ENCODE results near the gene TMC1.
A peak's percentile ranks its signal among the peaks of the same experiment; 100 is the strongest.

Gene TMC1

DNA sequence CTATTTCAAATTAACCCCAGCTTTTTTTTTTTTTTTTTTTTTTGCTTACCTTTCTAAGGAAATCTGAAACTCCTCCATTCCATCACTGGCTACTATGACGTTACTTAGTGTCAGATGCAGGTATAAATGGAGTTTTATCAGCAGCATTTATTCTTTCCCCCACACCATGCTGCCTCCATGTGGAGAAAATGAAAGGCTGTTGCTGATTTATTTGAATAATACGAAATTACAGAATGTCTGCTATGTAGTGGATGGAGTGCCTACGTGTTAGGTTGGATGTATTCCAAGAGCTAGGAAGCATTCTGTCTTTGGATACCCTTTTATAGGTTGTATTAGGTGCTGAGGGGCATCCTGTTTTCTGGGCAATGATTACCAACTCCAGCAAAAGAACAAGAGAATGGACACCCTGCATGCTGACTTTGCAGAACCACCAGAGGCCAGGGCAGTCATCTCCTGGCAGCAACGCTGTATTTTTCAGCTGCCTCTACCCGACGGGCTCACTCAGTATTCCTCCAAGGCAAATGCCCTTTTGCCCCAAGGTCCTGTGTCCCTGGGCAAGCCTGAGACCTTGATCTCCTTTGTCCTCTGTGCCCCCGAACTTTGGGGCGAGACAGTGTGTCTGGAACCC, 232.0 kb downstream of the TMC1 start:
- Histone ChIP-seq H3K27ac (ENCODE audit: low read length) (no peak overlapping the region), H3K27me3 (ENCODE audit: low read depth, low read length) (peaks cover 18% of the 10 kb centered on the region), H4K20me1 (ENCODE audit: insufficient read depth, low read length) (no peaks in the 10 kb centered on the region), H3K36me3 (replicated peaks; ENCODE audit: low read depth, low read length) (no peaks in the 10 kb centered on the region), H3K79me2 (ENCODE audit: low read length) (no peaks in the 10 kb centered on the region), H3K4me3 (ENCODE audit: low read length) (no peak overlapping the region), H3K9ac (ENCODE audit: low read length) (no peak overlapping the region), H3K4me1 (ENCODE audit: low read length) (no peaks in the 10 kb centered on the region), H3K9me3 (ENCODE audit: insufficient read depth, low read length) (no peaks in the 10 kb centered on the region), H2AFZ (ENCODE audit: low read depth, low read length) (no peak overlapping the region), H3K4me2 (ENCODE audit: low read length) (no peak overlapping the region)
- no peak for TF ChIP-seq EZH2phosphoT487 (IDR thresholded peaks at IDR 0.05; ENCODE audit: low read depth)
- TF ChIP-seq, protein P1, sequence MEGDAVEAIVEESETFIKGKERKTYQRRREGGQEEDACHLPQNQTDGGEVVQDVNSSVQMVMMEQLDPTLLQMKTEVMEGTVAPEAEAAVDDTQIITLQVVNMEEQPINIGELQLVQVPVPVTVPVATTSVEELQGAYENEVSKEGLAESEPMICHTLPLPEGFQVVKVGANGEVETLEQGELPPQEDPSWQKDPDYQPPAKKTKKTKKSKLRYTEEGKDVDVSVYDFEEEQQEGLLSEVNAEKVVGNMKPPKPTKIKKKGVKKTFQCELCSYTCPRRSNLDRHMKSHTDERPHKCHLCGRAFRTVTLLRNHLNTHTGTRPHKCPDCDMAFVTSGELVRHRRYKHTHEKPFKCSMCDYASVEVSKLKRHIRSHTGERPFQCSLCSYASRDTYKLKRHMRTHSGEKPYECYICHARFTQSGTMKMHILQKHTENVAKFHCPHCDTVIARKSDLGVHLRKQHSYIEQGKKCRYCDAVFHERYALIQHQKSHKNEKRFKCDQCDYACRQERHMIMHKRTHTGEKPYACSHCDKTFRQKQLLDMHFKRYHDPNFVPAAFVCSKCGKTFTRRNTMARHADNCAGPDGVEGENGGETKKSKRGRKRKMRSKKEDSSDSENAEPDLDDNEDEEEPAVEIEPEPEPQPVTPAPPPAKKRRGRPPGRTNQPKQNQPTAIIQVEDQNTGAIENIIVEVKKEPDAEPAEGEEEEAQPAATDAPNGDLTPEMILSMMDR (IDR thresholded peaks at IDR 0.05; ENCODE audit: low read depth, low read length), result peak; percentile 35

- Histone ChIP-seq H3K27ac (ENCODE audit: low read length) (no peak overlapping the region), H3K9ac (ENCODE audit: low read length) (no peak overlapping the region), H3K4me1 (ENCODE audit: low read length) (no peaks in the 10 kb centered on the region), H3K4me2 (ENCODE audit: low read length) (no peak overlapping the region), H4K20me1 (ENCODE audit: insufficient read depth, low read length) (no peaks in the 10 kb centered on the region), H3K79me2 (ENCODE audit: low read length) (no peaks in the 10 kb centered on the region), H3K4me3 (ENCODE audit: low read length) (no peak overlapping the region), H3K36me3 (replicated peaks; ENCODE audit: low read depth, low read length) (no peaks in the 10 kb centered on the region), H3K9me3 (ENCODE audit: insufficient read depth, low read length) (no peaks in the 10 kb centered on the region), H3K27me3 (ENCODE audit: low read depth, low read length) (peaks cover 18% of the 10 kb centered on the region), H2AFZ (ENCODE audit: low read depth, low read length) (no peak overlapping the region)
- TF ChIP-seq, protein P1 (IDR thresholded peaks at IDR 0.05; ENCODE audit: low read depth, low read length), result no peak
- TF ChIP-seq EZH2phosphoT487 (IDR thresholded peaks at IDR 0.05; ENCODE audit: low read depth), result no peak
These were observed 234.4 kb downstream of the TMC1 start for GRCh38 chr9:72755836-72756235.

- Histone ChIP-seq H3K27ac (ENCODE audit: low read length) (no peak overlapping the region), H3K9me3 (ENCODE audit: insufficient read depth, low read length) (no peaks in the 10 kb centered on the region), H3K4me3 (ENCODE audit: low read length) (no peak overlapping the region), H4K20me1 (ENCODE audit: insufficient read depth, low read length) (no peaks in the 10 kb centered on the region), H3K4me1 (ENCODE audit: low read length) (no peaks in the 10 kb centered on the region), H3K36me3 (replicated peaks; ENCODE audit: low read depth, low read length) (no peaks in the 10 kb centered on the region), H3K27me3 (ENCODE audit: low read depth, low read length) (peaks cover 18% of the 10 kb centered on the region), H3K79me2 (ENCODE audit: low read length) (no peaks in the 10 kb centered on the region), H3K9ac (ENCODE audit: low read length) (no peak overlapping the region), H3K4me2 (ENCODE audit: low read length) (no peak overlapping the region), H2AFZ (ENCODE audit: low read depth, low read length) (no peak overlapping the region)
- TF ChIP-seq, protein P1 (IDR thresholded peaks at IDR 0.05; ENCODE audit: low read depth, low read length), result no peak
- no peak for TF ChIP-seq EZH2phosphoT487 (IDR thresholded peaks at IDR 0.05; ENCODE audit: low read depth)
These were observed 237.5 kb downstream of the TMC1 start for GRCh38 chr9:72758944-72759343.

DNA sequence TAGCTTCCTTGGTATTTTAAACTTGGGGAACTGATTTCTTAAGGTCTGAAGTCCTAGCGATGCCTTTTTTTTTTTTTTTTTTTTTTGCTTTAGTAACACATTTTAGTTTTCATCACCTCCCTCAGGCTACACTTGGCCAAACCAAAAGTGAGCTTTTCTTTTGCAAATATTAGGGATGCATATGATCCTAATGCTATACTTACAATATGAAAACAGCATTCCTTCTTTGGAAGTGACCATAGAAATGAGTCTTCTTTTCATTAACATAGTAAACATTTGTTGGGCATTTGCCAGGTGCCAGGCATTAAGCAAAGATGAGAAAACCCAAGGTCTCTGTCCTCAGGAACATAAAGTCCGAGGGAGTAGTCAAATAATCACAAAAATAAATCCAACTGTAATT, 241.6 kb downstream of the TMC1 start:
- Histone ChIP-seq H2AFZ (ENCODE audit: low read depth, low read length) (no peak overlapping the region), H3K9ac (ENCODE audit: low read length) (no peak overlapping the region), H3K27me3 (ENCODE audit: low read depth, low read length) (no peaks in the 10 kb centered on the region; the same call in 1 of the 2 replicates), H3K4me2 (ENCODE audit: low read length) (no peak overlapping the region), H3K4me3 (ENCODE audit: low read length) (no peak overlapping the region), H3K4me1 (ENCODE audit: low read length) (no peaks in the 10 kb centered on the region), H3K79me2 (ENCODE audit: low read length) (no peaks in the 10 kb centered on the region), H3K9me3 (ENCODE audit: insufficient read depth, low read length) (no peaks in the 10 kb centered on the region), H3K36me3 (replicated peaks; ENCODE audit: low read depth, low read length) (no peaks in the 10 kb centered on the region), H4K20me1 (ENCODE audit: insufficient read depth, low read length) (no peaks in the 10 kb centered on the region), H3K27ac (ENCODE audit: low read length) (no peak overlapping the region)
- TF ChIP-seq, protein P1 (IDR thresholded peaks at IDR 0.05; ENCODE audit: low read depth, low read length), result no peak
- TF ChIP-seq EZH2phosphoT487 (IDR thresholded peaks at IDR 0.05; ENCODE audit: low read depth), result no peak

Data from OCI-LY3 (cell line).